NCI-H2107 treated with DMSO at 0.1 percent for 48 hours (cell line): ENCODE measurements around the gene MYRIP.

Experiments
- DNase-seq: peaks from one replicate; lab custom pipeline; 2025; ENCODE audit not compliant: unreplicated experiment; lab: John Stamatoyannopoulos, UW

MYRIP gene

GRCh38 chr3:39962581-39962980, 153.2 kb downstream of the MYRIP start:
- no peak for DNase-seq

GRCh38 chr3:39965461-39965860, 156.1 kb downstream of the MYRIP start:
- no peak for DNase-seq

GRCh38 chr3:39965997-39966396, 156.6 kb downstream of the MYRIP start:
- no peak for DNase-seq

GRCh38 chr3:39970982-39971381, 161.6 kb downstream of the MYRIP start:
- no peak for DNase-seq

- no peak for DNase-seq
These were observed 162.2 kb downstream of the MYRIP start for GRCh38 chr3:39971559-39972031.

GRCh38 chr3:39972508-39972907, 163.1 kb downstream of the MYRIP start:
- no peak for DNase-seq

GRCh38 chr3:39977058-39977794, 167.8 kb downstream of the MYRIP start:
- DNase-seq: no peak

- DNase-seq: no peak
These were observed 168.9 kb downstream of the MYRIP start for GRCh38 chr3:39978308-39978707.

GRCh38 chr3:39980058-39980457, 170.6 kb downstream of the MYRIP start:
- DNase-seq: no peak

GRCh38 chr3:39980781-39981180, 171.4 kb downstream of the MYRIP start:
- DNase-seq: no peak

- DNase-seq: no peak
These were observed 172.3 kb downstream of the MYRIP start for GRCh38 chr3:39981547-39982184.

GRCh38 chr3:39982665-39983357, 173.4 kb downstream of the MYRIP start:
- DNase-seq: no peak

- no peak for DNase-seq
These were observed 180.3 kb downstream of the MYRIP start for GRCh38 chr3:39989746-39990145.

GRCh38 chr3:39990532-39990931, 181.1 kb downstream of the MYRIP start:
- DNase-seq: no peak

GRCh38 chr3:40008796-40009195, 199.4 kb downstream of the MYRIP start:
- DNase-seq: no peak

GRCh38 chr3:40009991-40010390, 200.6 kb downstream of the MYRIP start:
- DNase-seq: no peak

GRCh38 chr3:40012381-40012780, 203.0 kb downstream of the MYRIP start:
- DNase-seq: no peak

GRCh38 chr3:40016391-40016790, 207.0 kb downstream of the MYRIP start:
- DNase-seq: no peak

GRCh38 chr3:40018369-40018768, 209.0 kb downstream of the MYRIP start:
- DNase-seq: no peak

GRCh38 chr3:40019376-40019775, 210.0 kb downstream of the MYRIP start:
- DNase-seq: no peak

GRCh38 chr3:40020689-40021088, 211.3 kb downstream of the MYRIP start:
- DNase-seq: no peak

- no peak for DNase-seq
These were observed 211.9 kb downstream of the MYRIP start for GRCh38 chr3:40021338-40021737.
